ENCODE data around the gene SERPINB10. TPM values are rescaled to one million over a fixed set of nuclear protein-coding genes. Genes with fewer than 3 reads are reported as not detected.

The SERPINB10 gene
- total and polyA plus RNA-seq, 9 of the 15 experiments (the other 6 are each of a cell fraction or from before 2014, with no cell fraction given): not detected

GRCh38 chr18:63965716-63966330, 58.1 kb downstream of the SERPINB10 start:
- in situ Hi-C loops (cut with MboI): no loop called here

More at GRCh38 chr18:63965716-63966330, 58.1 kb downstream of the SERPINB10 start:
- WGBS (ENCODE audit: insufficient coverage, low coverage, missing lambda C conversion rate): 3% methylated on average over 3 of the region's 5 CpGs
- FAIRE-seq (no peak), ATAC-seq (no peak), DNase-seq (ENCODE audit: extremely low read depth in 1 of 4, low spot score in 3 of 4) (no peak)
- BruUV-seq (replicated peaks): no TSS peak
- ChIA-PET POLR2A (no interaction called here), CTCF (ENCODE audit: low intra/inter-chr PET ratio) (no interaction called here)
- H3K9ac ChIP-seq (ENCODE audit: insufficient read depth in 1 of 2, low read depth in 2 of 2, low read length in 2 of 2): no peak overlapping the region
- no peaks in the 10 kb centered on the region for H3K9me1 ChIP-seq (ENCODE audit: control insufficient read depth, insufficient read depth, low read length)
- H3K4me2 ChIP-seq (ENCODE audit: insufficient read depth, low read length): no peak overlapping the region
- no peak for TF ChIP-seq RREB1 (CRISPR knock-in tag; IDR thresholded peaks at IDR 0.05)
- no peak overlapping the region for H2AFZ ChIP-seq (ENCODE audit: low read depth, low read length)
- H3K36me3 ChIP-seq (ENCODE audit: control insufficient read depth, insufficient read depth, low read length): no peaks in the 10 kb centered on the region
- H4K20me1 ChIP-seq (replicated peaks; ENCODE audit: control insufficient read depth, insufficient read depth, low read length): no peaks in the 10 kb centered on the region
- H3K27ac ChIP-seq (ENCODE audit: extremely low read depth, low read depth, low read length): no peak overlapping the region
- no peaks in the 10 kb centered on the region for H3K79me2 ChIP-seq (ENCODE audit: control insufficient read depth, insufficient read depth, low read length)
- H3K4me3 ChIP-seq: no peak overlapping the region
- H3K4me1 ChIP-seq (replicated peaks in 1 of 2; ENCODE audit: control insufficient read depth in 2 of 2, insufficient read depth in 2 of 2, low read length in 2 of 2): peaks cover 0 to 11% of the 10 kb centered on the region in 2 experiments; a peak in 1 of 5 replicates
- no peaks in the 10 kb centered on the region for H3K9me3 ChIP-seq (replicated peaks; ENCODE audit: control insufficient read depth, insufficient read depth, low read depth, low read length)
- intact Hi-C loops (cut with micrococcal nuclease): no loop called here
- H3K27me3 ChIP-seq (ENCODE audit: control insufficient read depth in 2 of 2, insufficient read depth in 2 of 2, low read length in 2 of 2): no peaks in the 10 kb centered on the region
